Esophagus squamous epithelium (tissue), 5 donors: Measurements from ENCODE around the gene TESMIN. TPM values are rescaled to one million over a fixed set of nuclear protein-coding genes. Genes with fewer than 3 reads are reported as not detected.

Experiments used
- DNase-seq: peaks from one replicate; lab custom pipeline; 2025; lab: John Stamatoyannopoulos, UW
- H3K27ac ChIP-seq, 4 donors: fragments of 200-600 bp; sonication (generic); one replicate each; pipeline ENCODE4 v1.5.1; 2016 to 2019; ENCODE audit warnings: mild to moderate bottlenecking in 1 of 4
- H3K27me3 ChIP-seq, 4 donors: fragments of 200-600 bp; sonication (generic); 1 replicate in 3 of 4; 2 replicates in 1 of 4; pipeline versions ENCODE4 v1.5.1 to v1.6.0; 2017 to 2021; ENCODE audit warnings: antibody characterized with exemption in 1 of 4
- H3K36me3 ChIP-seq, 3 donors: fragments of 200-600 bp; sonication (generic); one replicate each; pipeline ENCODE4 v1.5.1; 2016 to 2019
- H3K4me1 ChIP-seq, 3 donors: fragments of 200-600 bp; sonication (generic); one replicate each; pipeline ENCODE4 v1.5.1; 2017 to 2019
- H3K4me3 ChIP-seq, 4 donors: fragments of 200-600 bp; sonication (generic); 1 replicate in 3 of 4; 2 replicates in 1 of 4; pipeline ENCODE4 v1.5.1; 2016 to 2019; ENCODE audit warnings: mild to moderate bottlenecking in 2 of 4, moderate library complexity in 1 of 4
- H3K9me3 ChIP-seq, 3 donors: fragments of 200-600 bp; sonication (generic); one replicate each; pipeline ENCODE4 v1.5.1; 2016 to 2019
- POLR2A ChIP-seq, 4 donors: fragments of 450-650 bp; IDR thresholded peaks; one replicate each; pipeline ENCODE4 v1.6.1; 2017; ENCODE audit warnings: antibody characterized with exemption in 4 of 4, mild to moderate bottlenecking in 4 of 4, moderate library complexity in 3 of 4
- WGBS, 2 donors: methylation state at CpG; one replicate each; pipeline ENCODE4 v1.1.5; 2018; 5-methylcytosine and 5-hydroxymethylcytosine counted together
- intact Hi-C: fragments of 100-400 bp; cut with DNase I; formaldehyde crosslinking; loops from one replicate; pipeline ENCODE4 v1.15.0; 2022
- total RNA-seq, 4 donors: library from RNA; depleted of rRNA; stranded (reverse); fragments of >200 nt; gene quantifications; one replicate each; pipeline ENCODE4 v1.1.0, GENCODE V29; 2016
- TF ChIP-seq, protein P1 (sequence below), 6 experiments: fragments of 450-650 bp in 4 of 6; fragments of 200-600 bp in 2 of 6; sonication (generic) in 2 of 6; IDR thresholded peaks; one replicate each; pipeline ENCODE4 v1.5.1; 2016 to 2019; ENCODE audit warnings: antibody characterized with exemption in 6 of 6, mild to moderate bottlenecking in 4 of 6, moderate library complexity in 4 of 6
- donor health status: DM: yes; HTN: yes; CAD: no.

TESMIN gene
- total RNA-seq, 4 donors from 2014 or later, result 3.1 to 5.3 (median 4.4) TPM

DNA sequence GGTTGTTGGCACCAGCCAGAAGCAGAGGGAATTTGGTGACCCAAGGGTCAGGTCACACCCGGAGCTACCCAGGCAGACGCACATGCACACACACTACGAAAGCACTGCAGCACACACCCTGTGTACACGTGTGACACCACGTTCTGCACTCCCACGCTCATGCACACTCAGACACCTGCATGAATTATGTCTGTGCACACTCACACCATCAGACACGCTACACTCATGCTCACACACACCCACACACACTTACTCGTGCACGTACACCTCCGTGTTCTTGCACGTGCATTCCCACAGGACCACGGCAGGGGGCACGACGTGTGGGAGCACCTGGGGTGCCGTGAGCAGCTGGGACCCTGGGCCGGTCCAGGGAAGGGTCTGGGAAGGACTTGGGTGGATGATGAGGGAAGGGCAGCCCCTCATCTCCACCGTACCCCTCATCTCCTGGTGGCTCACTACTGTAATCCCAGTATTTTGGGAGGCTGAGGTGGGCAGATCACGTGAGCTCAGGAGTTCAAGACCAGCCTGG is 87.8 kb downstream of the TESMIN start:
- peaks cover 0 to 28% (median 0%) of the 10 kb centered on the region in 4 donors for H3K27me3 ChIP-seq
- no peak for DNase-seq
- H3K27ac ChIP-seq, result no peak overlapping the region
- intact Hi-C loops, result no loop called here
- H3K4me3 ChIP-seq, result no peak overlapping the region
- H3K4me1 ChIP-seq, result peaks cover 0 to 10% (median 0%) of the 10 kb centered on the region in 3 donors
- no peaks in the 10 kb centered on the region for H3K36me3 ChIP-seq
- no peaks in the 10 kb centered on the region for H3K9me3 ChIP-seq
- WGBS, 2 donors, result 86 to 87% methylated on average over 11 to 17 of the region's 18 CpGs
- TF ChIP-seq POLR2A (IDR thresholded peaks at IDR 0.05), result no peak
- TF ChIP-seq, protein P1, sequence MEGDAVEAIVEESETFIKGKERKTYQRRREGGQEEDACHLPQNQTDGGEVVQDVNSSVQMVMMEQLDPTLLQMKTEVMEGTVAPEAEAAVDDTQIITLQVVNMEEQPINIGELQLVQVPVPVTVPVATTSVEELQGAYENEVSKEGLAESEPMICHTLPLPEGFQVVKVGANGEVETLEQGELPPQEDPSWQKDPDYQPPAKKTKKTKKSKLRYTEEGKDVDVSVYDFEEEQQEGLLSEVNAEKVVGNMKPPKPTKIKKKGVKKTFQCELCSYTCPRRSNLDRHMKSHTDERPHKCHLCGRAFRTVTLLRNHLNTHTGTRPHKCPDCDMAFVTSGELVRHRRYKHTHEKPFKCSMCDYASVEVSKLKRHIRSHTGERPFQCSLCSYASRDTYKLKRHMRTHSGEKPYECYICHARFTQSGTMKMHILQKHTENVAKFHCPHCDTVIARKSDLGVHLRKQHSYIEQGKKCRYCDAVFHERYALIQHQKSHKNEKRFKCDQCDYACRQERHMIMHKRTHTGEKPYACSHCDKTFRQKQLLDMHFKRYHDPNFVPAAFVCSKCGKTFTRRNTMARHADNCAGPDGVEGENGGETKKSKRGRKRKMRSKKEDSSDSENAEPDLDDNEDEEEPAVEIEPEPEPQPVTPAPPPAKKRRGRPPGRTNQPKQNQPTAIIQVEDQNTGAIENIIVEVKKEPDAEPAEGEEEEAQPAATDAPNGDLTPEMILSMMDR (IDR thresholded peaks at IDR 0.05), result no peak

DNA sequence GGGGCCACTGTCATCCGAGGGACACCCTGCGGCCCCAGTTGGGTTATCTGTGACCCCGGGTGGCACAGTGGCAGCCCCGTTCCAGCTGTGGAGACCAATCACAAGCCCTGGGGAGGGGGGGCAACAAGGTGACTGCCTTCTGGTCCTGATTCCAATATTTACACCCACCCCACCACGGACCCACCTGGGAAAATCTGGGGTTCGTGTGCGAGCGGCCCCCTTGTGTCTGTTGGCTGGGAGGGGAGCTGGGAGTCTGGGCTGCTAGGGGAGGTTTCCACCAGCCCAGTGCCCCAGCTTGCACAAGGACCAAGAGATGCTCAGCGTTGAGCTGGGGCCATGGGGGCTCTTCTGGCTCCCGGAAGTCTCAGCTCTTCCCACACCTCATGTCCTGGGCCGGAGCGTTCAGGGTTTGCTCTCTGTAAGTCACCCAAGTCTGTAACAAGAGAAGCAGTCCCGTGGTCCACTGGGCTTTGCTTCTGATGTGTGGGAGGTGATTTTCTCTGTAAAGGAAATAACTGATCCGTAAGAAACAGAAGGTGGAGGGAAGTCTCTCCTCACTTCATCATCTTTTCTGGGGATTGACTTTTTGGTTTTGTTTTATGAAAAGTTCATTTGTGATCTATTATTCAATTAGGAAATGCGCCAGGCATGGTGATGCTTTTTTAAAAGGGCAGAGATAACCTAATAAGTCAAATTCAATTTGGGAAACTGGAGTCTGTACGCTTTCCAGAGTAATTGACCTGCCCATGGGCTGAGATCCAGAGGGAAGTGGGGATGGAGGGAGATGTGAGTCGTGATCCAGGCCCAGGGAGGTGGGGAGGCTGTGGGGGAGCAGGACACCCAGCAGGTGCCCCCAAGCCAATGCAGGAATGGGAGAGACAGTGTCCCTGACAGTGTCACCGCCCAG is 89.4 kb downstream of the TESMIN start:
- DNase-seq, result no peak
- H3K4me1 ChIP-seq, result peaks cover 0 to 10% (median 0%) of the 10 kb centered on the region in 3 donors
- H3K36me3 ChIP-seq, result no peaks in the 10 kb centered on the region
- H3K27ac ChIP-seq, result no peak overlapping the region
- H3K27me3 ChIP-seq, result peaks cover 0 to 28% (median 0%) of the 10 kb centered on the region in 4 donors
- H3K9me3 ChIP-seq, result no peaks in the 10 kb centered on the region
- H3K4me3 ChIP-seq, result no peak overlapping the region
- TF ChIP-seq POLR2A (IDR thresholded peaks at IDR 0.05), result no peak
- TF ChIP-seq, protein P1 (IDR thresholded peaks at IDR 0.05), result no peak
- intact Hi-C loops, result no loop called here
- 72 to 75% methylated on average over 13 of the region's 18 CpGs for WGBS, 2 donors

DNA sequence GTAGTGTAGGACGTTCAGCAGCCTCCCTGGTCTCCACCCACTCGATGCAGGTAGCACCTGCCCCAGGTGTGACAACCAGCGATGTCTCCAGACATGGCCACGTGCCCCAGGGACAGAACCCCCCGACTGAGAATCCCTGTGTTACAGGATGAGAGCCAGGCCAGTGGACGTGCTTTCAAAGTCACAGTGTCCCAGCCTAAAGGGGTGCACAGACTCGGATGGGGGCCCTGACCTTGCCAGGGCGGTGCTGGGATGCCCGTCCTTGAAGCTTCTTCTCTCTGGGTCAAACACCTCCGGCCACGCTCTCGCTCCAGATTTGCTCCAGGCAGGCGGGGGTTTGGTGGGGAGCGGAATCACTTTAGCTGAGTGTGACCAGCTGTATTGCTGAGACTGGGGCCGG is 90.3 kb downstream of the TESMIN start:
- Histone ChIP-seq H3K9me3 (no peaks in the 10 kb centered on the region), H3K27me3 (peaks cover 0 to 25% (median 0%) of the 10 kb centered on the region in 4 donors), H3K27ac (no peak overlapping the region), H3K4me1 (peaks cover 0 to 10% (median 0%) of the 10 kb centered on the region in 3 donors), H3K36me3 (no peaks in the 10 kb centered on the region), H3K4me3 (no peak overlapping the region)
- 76% methylated on average over 11 of the region's 15 CpGs; no CpG with 5 or more reads in 1 of the 2 donors for WGBS, 2 donors
- TF ChIP-seq POLR2A (IDR thresholded peaks at IDR 0.05), result no peak
- TF ChIP-seq, protein P1 (IDR thresholded peaks at IDR 0.05), result no peak
- intact Hi-C loops, result no loop called here
- no peak for DNase-seq

DNA sequence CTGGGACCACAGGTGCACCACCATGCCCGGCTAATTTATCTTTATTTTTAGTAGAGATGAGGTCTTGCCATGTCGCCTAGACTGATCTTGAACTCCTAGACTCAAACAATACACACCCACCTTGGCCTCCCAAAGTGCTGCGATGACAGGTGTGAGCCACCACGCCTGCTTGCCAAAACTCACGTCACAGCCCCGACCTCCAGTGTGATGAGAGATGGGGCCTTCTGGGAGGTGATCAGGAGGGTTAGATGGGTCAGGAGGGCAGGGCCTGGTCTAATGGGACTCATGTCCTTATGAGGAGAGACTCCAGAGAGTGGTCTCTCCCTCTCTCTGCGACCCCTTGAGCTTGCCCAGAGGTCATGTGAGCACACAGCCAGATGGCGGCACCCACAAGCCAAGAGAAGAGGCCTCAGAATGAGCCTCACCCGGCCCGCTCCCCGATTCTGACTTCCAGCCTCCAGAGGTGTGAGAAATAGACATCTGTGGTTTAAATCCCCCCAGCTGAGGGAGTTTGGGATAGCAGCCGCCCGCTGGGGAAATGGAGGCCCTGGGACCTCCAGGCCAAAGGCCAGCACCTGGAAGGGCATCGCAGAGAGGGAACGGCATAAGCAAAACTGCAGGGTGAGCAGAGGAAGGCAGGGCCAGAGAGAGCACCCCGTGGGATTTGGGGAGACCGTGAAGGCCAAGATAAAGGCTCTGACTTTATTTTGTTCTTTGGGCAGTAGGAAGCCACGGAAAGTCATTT is 91.1 kb downstream of the TESMIN start:
- no peak for DNase-seq
- WGBS, 2 donors, result 86 to 92% methylated on average over 11 to 13 of the region's 18 CpGs
- Histone ChIP-seq H3K9me3 (no peaks in the 10 kb centered on the region), H3K27me3 (peaks cover 0 to 32% (median 0%) of the 10 kb centered on the region in 4 donors), H3K4me1 (peaks cover 0 to 10% (median 0%) of the 10 kb centered on the region in 3 donors), H3K4me3 (no peak overlapping the region), H3K27ac (no peak overlapping the region), H3K36me3 (no peaks in the 10 kb centered on the region)
- no peak for TF ChIP-seq POLR2A (IDR thresholded peaks at IDR 0.05)
- TF ChIP-seq, protein P1 (IDR thresholded peaks at IDR 0.05), result no peak
- intact Hi-C loops, result no loop called here
